A673 (cell line): ENCODE results near the gene NTRK3.

Experiments used
- EZH2 ChIP-seq: fragments of 200-600 bp; sonication (generic); IDR thresholded peaks from 2 replicates; pipeline ENCODE4 v1.6.1; 2017; ENCODE audit warnings: borderline replicate concordance, low read depth, mild to moderate bottlenecking, mixed read lengths, antibody characterized with exemption, low read length; ENCODE audit not compliant: poor library complexity, severe bottlenecking
- TF ChIP-seq, protein P1 (sequence below): fragments of 300-800, 200-600 bp; sonication (generic); conservative IDR thresholded peaks from 2 replicates; pipeline ENCODE4 v1.5.1; 2017; ENCODE audit warnings: low read depth, mild to moderate bottlenecking, antibody characterized with exemption, low read length, moderate library complexity, mixed read lengths

- TF ChIP-seq, protein P1, sequence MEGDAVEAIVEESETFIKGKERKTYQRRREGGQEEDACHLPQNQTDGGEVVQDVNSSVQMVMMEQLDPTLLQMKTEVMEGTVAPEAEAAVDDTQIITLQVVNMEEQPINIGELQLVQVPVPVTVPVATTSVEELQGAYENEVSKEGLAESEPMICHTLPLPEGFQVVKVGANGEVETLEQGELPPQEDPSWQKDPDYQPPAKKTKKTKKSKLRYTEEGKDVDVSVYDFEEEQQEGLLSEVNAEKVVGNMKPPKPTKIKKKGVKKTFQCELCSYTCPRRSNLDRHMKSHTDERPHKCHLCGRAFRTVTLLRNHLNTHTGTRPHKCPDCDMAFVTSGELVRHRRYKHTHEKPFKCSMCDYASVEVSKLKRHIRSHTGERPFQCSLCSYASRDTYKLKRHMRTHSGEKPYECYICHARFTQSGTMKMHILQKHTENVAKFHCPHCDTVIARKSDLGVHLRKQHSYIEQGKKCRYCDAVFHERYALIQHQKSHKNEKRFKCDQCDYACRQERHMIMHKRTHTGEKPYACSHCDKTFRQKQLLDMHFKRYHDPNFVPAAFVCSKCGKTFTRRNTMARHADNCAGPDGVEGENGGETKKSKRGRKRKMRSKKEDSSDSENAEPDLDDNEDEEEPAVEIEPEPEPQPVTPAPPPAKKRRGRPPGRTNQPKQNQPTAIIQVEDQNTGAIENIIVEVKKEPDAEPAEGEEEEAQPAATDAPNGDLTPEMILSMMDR: no peak
- no peak for TF ChIP-seq EZH2
Measured at GRCh38 chr15:87949575-87950223, 306.8 kb downstream of the NTRK3 start.
